ENCODE measurements around the gene BICDL1.
A peak's percentile ranks its signal among the peaks of the same experiment; 100 is the strongest.

The BICDL1 gene

GRCh38 chr12:120085920-120086645, 97.0 kb downstream of the BICDL1 start:
- DNase-seq: no peak

DNA sequence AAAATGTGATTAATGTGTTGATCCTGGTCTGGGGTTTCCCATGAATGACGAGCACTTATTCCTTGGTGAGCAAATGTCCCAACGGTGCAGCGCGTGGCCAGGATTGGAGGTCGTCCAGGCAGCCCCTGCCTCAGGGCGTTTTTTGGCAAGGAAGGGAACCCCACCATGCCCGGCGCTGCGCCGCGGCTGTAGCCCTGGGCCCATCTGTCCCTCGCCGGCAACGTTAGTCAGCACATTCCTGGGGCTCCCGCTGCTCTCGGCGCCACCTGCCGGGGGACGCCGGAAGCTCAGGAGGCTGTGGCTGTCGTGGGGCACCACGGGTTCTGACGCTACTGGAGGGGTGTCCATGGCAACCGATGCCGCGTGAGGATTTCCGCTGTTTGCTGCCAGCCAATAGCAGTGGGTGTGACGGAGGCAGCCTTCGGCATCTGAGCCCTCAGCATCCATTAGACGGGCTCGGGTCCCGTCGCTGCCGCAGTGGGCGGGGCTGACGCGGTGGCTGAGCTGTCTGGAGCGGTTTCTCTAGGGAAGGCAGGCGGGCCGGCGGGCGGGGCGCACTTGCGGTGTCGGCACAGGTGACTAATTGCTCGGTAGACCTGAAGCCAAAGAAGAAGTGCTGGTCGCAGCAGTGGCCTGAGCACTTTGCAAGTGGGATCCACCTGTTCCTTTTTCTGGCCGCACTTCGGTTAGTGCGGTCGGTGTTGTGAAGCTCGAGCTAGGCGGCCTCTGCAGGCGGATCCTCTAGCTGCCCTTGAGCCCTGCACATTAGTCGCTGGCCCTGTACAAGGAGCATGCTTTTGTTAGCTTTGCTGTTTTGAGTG, 98.0 kb downstream of the BICDL1 start:
- DNase-seq: peak; percentile 98 to 99

GRCh38 chr12:120089105-120089504, 100.1 kb downstream of the BICDL1 start:
- no peak for DNase-seq

- DNase-seq: no peak
Measured at GRCh38 chr12:120089796-120090195, 100.8 kb downstream of the BICDL1 start.

DNA sequence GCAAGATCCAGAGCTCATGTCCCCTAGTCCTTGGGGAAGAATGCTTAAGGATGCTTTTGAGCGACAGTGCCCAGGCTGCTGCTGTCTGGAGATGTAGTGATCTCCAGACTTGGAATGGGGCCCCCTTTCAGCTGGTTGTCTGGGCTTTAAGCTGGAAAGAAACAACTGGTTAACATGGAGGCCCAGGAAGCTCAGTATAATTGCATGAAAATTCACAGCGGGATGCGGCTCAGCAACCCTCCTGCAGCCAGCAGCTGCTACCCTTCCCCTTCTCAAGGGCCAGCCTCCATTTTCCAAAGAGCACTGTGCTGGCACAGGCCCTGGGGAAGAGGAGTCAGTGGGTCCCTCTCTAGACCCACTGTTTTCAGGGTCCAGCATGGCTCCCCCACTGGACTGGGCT, 101.2 kb downstream of the BICDL1 start:
- DNase-seq: no peak

GRCh38 chr12:120090626-120091295, 101.7 kb downstream of the BICDL1 start:
- no peak for DNase-seq

DNA sequence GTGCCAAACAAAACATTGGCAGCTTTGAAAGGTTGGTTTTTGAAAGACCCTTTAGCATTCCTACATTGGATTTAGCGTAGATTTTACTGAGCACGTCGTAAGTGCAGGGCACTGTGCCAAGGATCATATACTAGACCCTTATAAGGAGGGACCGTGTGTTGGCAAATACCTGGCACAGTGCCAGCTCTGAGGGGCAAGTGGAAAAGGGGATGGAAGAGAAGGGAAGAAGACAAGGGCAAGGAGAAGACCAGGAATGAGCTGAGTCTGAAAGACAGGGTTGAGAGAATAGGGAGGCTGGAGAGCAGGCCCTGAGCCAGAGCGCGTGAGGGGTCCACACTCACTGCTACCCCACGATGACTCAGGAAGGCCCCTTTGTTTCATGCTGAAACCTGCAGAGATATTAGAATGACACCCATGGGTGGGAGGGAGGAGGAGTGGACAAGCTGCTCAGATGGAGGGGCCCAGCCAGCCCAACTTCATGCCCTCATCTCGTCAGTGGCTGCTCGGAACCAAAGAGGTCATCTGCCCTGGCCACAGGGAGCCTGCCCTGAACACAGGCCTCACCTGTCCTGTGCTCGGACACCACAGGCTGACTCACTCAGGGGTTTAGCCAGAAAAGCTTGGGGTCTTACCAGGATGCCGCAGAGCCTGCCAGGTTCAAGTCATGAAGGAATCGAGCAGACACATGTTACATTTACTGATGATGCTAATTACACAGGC, 102.5 kb downstream of the BICDL1 start:
- no peak for DNase-seq

DNA sequence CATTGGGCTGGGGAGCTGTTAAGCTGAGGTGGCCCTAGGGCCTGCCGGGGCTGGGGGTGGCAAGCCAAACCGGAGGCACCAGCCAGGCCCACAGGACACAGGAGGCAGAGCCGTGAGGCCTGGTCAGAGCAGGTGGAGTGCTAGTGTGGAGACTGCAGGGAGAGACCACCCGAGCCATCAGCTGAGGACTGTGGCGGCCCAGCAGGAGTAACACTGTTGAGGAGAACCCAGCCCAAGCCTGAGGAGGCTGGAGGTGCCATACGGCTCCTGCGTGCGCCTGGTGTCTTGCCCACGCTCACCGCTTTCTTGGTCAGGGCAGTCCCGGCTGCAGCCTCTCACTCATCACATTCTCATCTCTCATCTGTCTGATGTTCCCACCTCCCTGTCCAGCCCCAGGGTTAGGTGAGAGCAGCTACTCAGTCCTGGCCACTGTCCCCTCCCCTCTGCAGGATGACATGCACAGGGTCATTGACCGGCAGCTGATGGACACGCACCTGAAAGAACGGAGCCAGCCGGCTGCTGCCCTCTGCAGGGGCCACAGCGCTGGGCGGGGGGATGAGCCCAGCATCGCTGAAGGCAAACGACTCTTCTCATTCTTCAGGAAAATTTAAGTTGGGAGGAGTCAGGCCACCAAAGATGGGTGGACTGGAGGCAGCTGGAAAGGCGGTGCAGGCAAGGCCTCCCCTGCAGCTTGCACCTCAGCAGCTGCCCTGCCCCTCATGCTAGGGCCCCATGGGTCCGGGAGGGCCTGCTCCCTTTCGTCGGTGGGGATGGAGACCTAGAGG, 103.7 kb downstream of the BICDL1 start:
- DNase-seq: no peak

- no peak for DNase-seq
Measured at GRCh38 chr12:120093336-120093591, 104.2 kb downstream of the BICDL1 start.

- DNase-seq: no peak
Measured at GRCh38 chr12:120093592-120094355, 104.7 kb downstream of the BICDL1 start.

GRCh38 chr12:120094485-120094884, 105.4 kb downstream of the BICDL1 start:
- no peak for DNase-seq

GRCh38 chr12:120095331-120095730, 106.3 kb downstream of the BICDL1 start:
- DNase-seq: no peak

DNA sequence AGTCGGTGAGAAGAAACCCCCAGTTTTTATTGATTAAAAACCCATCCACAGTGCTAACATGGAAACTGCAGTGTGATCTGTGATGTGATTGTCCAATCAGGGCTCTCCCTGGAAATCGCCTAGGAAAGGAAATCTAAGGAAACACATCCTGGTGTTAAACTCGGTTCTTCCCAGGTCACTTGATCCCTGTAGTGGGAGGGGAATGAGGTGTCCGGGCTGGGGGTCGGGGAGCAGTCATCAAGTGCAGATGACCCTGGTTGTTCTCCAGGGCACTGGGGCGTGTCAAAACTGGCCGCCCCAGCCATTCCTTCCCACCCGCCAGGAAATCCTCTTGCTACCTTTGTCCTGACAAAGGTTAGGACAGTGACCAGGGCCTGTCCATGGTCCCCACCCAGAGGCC, 106.7 kb downstream of the BICDL1 start:
- DNase-seq: no peak

DNA sequence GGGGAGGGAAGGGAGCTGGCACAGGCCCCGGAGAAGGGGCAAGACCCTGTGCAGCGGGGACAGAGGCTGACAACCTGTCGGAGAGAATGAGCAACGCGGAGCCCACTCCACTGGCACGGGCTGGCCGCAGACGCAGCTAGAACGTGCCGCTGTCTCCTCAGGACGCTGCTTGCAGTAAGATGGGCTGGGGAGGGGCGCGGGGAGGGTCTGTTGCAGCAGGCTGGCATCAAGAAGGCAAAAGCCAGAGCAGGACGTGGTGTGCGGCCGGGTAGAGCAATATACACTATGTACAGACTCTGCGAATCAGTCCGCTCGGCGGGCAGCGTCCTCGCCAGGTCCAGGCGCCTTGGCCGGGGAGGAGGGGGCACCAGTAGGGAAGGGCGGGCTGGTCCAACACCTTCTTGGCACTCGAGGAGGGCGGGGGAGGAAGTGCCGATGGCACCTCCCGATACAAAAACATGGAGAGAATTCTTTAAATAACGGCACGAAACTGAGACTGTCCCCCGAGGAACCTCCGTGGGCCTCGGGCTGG, 107.7 kb downstream of the BICDL1 start:
- DNase-seq: no peak

GRCh38 chr12:120098756-120099470, 109.9 kb downstream of the BICDL1 start:
- DNase-seq: no peak

DNA sequence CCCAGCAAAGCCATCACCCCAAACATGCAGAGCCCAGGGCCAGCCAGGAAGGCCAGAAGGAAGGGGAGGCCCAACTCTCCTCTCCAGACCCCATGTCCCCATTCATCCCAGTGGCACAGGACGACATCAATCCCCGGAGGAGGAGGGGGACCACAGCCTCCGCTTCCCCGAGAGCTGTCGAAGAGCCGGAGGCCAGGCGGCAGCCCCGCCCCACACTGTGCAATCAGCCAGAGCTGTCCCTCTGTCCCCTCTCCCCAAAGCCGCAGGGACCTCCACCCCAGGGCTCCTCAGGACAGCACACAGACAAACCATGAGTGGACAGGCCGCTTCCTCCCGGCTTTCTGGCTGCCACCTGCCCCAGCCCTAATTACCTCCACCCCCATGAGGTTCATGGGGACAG, 110.7 kb downstream of the BICDL1 start:
- no peak for DNase-seq

- DNase-seq: no peak
Measured at GRCh38 chr12:120100630-120101029, 111.6 kb downstream of the BICDL1 start.

DNA sequence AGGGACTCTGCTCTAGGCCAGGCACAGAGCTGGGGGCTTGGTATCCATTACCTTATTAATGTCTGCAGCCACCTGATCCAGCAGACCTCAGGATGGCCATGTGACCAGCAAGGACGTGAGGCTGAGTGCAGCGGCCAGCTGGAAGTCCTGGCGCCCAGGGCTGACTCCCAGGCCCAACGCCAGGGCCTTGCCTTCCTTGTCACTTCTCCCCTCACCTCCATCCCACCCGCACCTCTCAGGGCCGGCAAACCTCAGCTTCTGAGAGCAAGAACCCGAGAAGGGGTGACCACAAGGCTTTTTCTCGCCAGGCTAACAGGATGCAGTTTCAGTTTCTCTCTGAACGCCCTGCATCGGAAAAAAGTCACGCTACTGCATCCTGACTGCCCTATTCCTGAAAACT, 112.1 kb downstream of the BICDL1 start:
- DNase-seq: no peak

GRCh38 chr12:120101617-120102016, 112.6 kb downstream of the BICDL1 start:
- no peak for DNase-seq

DNA sequence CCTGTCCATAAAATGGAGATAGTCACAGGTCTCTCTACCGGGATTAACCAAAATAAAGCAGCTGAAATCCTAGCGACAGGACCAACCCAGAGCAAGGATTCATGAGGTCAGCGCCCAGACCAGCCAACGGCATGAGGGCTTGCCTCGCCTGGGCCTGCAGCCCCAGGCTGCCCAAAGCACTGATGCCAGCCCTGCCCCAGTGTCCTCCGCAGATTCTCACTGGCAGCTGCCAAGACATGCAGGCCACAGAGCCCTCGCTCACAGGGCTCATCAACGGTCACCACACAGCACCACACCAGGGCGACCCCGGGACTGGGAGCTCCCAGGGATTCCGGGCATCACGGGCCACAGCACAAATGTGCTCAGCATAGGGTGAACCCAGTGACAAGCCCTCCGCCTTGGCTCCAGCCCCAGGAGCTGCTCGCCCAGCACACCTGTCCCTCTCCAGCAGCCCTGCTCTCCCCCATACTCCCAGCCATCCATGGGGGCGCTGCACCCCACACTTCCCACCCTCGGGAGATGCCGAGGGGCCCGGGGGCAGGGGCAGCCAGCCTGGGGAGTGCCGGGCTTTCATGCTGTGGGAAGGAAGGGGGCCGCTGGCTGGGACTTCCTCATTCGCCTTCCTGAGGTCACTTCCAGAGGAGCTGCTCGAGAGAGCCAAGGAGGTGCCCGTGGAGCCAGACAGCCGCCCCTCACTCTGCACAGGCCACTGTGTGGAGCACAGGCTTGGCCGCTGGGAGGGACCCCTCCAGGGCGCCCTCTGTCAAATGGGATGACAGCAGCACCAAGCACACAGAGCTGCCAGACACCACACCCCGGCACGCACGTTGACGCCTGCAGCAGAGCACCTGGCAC, 113.4 kb downstream of the BICDL1 start:
- peak; percentile 32 to 48 for DNase-seq

Measured in Kasumi-1 (cell line).